Activated CD4-positive, alpha-beta T cell treated with anti-CD3 and anti-CD28 coated beads, Interleukin-2, amount 50 U/mL, for 16 hours (primary cell): ENCODE data around the gene POLD3.
A peak's percentile ranks its signal among the peaks of the same experiment; 100 is the strongest.
"Not testable (repeated sequence)": the region's sequence is repeated elsewhere in the genome, so short reads cannot be mapped to it uniquely, and the experiment has no call there.

Source experiments
- DNase-seq: peaks from one replicate; pipeline ENCODE4 v3.0.0-alpha.2; 2020

The POLD3 gene

DNA sequence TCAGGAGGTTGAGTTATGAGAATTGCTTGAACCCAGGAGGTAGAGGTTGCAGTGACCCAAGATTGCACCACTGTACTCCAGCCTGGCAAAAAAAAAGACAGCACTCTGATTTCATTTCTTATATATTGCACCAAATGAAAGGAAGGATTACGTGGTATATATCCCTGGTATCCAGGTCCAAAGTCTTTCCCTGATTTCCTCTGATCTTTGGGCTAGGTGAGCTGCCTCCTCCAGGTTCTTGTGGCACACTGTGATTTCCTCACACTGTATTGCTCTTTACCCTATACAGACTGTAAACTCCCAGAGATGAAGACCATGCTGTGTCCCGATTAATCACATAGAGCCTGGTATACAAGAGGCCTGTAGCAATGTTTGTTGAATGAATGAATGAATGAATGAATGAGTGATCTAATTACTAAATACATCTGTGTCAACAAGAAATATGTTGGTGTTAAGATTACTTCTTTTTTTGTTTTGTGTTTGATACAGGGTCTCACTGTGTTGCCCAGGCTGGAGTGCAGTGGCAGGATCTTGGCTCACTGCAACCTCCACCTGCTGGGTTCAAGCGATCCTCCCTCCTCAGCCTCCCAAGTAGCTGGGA is 9.3 kb upstream of the POLD3 start:
- DNase-seq = no peak

DNA sequence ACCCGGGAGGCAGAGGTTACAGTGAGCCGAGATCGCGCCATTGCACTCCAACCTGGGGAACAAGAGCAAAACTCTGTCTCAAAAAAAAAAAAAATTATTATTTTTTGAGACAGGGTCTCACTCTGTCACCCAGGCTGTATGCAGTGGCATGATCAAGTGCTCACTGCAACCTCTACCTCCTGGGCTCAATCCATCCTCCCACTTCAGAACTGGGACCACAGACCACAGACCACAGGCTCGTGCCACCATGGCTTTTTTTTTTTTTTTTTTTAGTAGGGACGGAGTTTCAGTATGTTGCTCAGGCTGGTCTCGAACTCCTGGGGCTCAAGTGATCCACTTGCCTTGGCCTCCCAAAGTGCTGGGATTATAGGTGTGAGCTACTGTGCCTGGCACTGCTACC is 1.9 kb upstream of the POLD3 start:
- not testable (repeated sequence) for DNase-seq

DNA sequence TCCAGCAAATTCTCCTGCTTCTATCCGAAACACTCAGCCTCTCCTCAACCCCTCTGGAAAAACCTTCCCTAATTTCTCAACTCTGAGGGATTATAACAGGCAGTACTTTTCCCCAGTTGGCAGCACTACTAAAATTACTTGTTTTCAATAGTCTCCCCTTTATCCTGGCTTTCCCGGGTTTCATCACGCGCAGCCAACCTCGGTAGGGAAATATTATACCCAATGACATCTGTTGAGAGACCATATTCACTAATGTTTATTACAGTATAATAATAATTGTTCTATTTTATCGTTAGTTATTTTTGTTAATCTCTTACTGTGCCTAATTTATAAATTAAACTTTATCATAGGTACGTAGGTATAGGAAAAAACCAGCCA is 330 bp upstream of the POLD3 start:
- no peak for DNase-seq

DNA sequence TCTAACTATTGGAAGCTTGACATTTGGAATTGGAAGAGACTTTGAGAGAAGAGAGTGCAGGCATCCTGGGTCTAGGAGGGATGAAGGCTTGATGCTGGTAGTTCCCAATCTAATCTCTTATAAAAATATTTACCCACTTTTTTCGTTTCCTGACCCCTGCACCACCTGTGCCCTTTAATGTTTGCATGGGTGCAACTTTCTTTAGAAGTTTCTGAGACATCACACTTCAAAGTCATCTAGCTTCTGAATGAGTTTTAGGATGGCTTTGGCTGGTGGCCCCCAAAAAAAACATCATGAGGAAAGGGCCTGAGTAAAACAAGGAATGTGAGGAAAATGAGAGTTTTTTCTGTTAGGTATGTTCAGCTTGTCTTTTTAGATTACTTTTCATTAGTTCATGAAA is 1.1 kb downstream of the POLD3 start:
- DNase-seq = no peak

DNA sequence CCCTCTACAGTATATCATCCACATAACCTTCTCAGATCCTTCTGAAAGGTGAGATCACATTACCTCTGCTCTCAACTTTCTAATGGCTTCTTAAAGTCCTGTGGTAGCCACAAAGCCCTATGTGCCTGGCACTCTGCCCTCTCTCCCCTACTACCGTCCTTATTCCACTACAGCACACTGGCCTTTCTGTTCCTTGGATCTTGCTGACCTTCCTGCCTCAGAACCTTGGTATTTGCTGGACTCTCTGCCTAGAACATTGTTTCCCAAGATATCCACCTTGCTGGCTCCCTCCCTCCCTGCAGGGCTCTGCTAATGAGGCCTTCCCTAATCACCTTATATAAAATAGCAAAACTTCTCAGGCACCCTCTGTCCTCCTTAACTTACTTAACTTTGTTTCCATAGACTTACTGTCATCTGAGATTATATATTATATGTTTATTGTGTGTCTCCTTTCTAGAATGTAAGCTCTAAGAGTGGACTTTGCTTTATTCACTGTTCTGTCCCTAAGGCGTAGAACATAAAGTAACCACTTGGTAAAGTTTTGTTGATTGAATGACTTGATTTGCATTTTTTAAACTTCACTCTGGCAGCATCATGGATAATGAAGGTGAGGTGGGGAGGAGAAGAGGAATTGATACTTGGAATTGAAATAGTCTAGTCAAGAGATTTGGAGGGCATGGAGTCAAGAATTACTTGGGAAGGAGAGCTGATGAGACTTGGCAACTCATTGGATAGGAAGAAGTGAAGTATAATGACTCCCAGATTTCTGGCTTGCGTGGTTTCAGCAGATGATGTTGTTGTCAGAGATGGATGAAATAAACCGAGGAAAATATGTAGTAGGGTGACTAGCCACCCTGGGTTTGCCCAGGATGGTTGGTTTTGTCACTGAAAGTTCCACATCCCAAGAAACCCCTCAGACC is 10.5 kb downstream of the POLD3 start:
- DNase-seq = no peak

DNA sequence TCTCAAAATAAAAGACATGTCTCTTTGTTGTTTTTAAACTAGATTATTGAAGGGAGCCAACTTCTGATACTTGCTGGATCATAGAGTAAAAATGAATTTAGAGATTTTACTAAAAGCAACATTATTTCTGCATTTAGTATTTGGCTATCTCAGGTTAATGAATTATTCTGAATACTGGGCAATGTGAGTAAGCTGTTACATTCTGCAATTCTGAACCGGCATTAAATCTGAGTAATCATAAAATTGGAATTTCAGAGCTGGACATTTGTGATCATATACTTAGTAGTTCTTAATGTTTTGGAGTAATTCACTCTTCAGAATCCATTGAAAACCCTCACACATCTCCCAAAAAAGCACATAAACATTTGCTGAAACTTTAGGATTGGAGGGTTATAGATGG is 11.5 kb downstream of the POLD3 start:
- no peak for DNase-seq

DNA sequence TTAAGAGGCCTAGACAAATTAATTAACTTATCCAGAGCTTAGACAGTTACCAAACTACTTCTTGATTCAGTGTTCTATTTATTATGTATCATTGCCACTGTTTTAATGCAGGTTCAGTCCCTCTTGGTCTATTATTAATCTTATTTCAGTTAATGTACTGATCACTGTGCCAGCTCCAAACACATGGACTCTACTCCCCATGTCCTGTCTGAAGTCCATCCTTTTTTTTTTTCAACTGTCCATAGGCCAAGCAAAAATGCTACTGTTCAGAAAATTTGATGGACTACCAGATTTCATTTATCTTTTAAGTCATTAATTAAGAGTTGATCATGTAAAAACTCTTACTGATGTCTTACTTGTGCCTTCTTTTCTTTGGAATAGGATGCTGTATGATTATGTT is 11.9 kb downstream of the POLD3 start:
- no peak for DNase-seq

DNA sequence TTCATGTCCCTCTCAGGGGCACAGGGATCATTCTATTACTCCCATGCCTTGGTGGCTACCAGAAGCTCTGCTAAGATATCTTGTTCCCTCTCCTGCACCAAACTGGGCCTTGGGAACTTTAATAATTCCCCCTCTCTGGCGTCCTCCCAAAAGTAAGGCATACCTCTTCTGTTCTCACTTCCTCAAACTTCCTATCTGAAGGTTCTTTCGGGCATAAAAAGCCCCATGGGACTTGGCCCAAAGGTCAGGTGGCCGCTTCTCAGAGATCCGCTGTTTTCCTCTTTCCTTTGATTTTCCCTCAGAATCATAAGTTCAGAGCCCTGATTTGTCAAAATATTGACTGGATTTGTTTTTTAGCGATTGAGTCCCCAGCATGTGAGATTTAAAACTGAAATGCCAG is 13.0 kb downstream of the POLD3 start:
- DNase-seq = no peak

DNA sequence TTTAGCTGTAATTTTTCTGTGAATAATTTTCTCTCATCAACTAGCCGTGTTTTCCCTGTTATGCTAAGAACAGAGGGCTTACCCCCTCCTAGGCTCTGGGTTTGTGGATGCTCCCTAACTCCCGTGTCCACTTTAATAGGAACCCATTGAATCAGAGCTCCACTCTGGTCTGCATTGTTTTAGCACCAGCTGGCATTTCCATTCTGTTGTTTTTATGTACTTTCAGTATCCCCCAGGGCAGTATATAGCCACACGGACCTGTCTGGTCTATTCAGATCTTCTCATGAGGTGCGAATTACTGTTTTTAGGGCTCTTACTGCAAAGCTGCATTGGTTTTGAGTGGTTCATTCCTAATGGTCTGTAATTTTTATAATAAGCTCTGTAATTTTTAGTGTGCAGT is 16.0 kb downstream of the POLD3 start:
- no peak for DNase-seq

DNA sequence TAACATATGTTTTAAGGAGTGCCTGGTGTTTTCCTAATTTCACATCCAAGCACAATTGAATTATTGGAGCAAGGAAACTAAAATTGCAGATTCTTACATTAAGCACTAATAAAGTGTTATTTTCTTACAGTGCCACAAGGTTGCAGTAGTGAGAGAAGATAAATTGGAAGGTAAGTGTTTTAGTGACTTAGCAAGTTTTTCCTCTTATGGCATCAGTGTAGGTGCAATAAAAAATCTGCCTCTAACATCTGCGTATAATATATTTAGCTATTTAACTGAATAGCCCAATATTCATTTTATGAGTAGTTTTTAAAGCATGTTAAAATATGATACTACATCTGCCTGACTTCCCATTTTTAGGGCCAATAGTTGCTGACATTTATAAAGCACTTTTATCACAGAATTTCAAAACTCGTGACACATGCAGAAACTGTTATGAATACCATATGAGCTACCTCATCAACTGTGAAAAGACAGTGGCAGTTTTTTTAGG is 19.0 kb downstream of the POLD3 start:
- DNase-seq = no peak

DNA sequence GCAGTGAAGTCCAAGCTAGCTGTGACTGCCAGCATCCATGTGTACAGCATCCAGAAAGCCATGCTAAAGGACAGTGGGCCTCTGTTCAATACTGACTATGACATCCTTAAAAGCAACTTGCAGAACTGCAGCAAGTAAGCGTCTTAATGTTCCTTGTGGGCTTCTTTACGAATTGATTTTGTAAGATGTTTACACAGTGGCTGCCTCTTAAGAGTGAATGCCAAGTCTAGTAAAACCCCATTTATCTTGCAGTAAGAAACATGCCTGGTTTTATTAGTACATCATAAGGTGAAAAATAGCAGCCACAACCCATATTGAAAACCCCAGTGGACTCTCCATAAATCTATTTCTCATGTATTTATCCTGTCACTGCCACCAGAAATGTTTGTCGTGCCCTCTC is 20.5 kb downstream of the POLD3 start:
- no peak for DNase-seq

DNA sequence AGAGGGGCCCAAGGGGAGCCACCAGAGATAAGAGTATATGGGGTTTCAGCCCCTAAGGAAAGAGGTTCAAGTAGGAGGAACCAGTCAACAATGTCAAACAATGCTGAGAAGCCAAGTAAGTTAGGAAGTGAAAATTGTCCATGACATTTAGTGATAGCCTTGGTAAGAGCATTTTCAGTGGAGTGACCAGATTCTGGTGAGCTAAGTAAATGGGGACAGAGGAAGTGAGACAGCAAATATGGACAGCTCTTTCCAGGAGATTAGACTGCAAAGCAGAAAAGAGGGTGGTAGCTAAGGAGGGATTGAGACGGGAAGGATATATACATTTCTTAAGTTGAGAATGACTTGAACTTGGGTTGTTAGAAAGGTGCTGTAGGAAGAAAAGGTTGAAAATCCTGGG is 22.9 kb downstream of the POLD3 start:
- no peak for DNase-seq

DNA sequence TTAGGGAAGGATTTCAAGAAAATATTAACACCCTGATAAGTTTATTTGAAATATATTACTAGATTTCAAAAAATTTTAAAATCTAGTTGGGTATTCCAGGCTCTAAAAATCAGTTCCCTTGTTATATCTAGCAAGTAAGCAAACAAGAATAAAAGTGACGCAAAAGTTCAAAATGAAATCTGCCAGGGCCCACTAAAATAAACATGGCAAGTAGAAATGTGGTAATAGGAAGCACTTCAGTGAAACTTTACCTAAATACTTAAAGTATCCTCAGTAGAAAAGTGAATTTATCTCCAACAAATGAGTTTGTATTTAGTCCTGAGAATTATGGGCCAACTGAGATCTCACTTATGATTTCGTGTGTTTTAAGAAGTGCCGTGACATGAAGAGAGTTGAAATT is 23.6 kb downstream of the POLD3 start:
- DNase-seq = no peak

DNA sequence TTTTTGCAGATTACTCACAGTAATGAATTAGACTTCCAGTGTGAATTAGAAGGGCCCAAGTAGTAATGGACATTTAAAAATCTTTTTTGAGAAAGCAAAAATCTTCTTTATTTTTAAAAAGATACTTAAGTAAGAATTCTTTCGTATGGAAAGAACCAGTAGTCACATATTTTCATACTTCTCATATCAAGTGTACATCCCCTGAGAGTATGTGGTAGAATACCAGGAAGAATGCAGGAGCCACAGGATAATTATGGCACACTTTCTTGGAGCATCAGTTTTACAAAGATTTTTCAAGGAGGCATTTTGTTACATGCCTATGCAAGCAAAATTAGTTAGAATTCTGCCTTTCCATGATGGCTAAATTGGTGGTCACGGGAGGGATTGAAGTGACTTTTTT is 28.1 kb downstream of the POLD3 start:
- no peak for DNase-seq

DNA sequence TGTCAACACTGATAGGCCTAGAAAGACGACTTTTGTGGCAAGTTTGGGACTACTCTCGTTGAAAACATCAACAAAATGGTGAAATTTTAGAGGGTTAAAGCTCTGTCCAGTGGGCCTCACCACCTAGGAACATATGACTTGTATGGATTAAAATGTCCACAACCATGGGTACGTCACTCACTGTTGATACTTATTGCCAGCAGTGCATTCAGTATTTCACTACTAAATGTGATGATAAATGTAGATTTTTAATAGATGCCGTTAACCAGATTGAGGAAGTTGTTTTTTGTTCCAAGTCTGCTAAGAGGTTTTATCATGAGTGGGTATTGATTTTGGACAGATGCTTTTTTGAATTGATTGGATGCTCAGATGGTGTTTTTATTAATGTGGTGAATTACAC is 33.7 kb downstream of the POLD3 start:
- DNase-seq = no peak

DNA sequence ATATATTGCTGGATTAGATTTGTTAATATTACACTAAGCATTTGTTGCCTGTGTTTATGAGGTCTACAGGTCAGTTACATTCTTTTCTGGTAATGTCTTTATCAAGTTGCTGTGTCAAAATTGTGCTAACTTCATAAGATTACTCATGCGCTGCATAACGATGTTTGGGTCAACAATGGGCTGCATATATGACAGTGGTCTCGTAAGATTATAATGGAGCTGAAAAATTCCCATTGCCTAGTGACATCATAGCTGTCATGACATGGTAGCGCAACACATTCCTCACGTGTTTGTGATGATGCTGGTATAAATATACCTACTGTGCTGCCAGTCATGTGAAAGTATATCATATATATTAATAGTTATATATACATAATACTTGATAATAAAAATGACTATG is 34.2 kb downstream of the POLD3 start:
- no peak for DNase-seq

DNA sequence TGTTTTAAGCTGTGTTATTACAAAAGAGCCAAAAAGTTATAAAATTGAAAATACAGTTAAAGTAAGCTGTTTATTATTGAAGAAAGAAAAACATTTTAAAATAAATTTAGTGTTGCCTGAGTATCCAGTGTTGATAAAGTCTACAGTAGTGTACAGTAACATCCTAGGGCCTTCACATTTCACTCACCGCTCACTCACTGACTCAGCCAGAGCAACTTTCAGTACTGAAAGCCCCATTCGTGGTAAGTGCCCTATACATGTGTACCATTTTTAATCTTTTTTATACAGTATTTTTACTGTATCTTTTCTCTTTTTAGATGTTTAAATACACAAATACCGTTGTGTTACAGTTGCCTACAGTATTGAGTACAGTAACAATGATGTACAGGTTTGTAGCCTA is 35.0 kb downstream of the POLD3 start:
- peak; percentile 12 for DNase-seq

DNA sequence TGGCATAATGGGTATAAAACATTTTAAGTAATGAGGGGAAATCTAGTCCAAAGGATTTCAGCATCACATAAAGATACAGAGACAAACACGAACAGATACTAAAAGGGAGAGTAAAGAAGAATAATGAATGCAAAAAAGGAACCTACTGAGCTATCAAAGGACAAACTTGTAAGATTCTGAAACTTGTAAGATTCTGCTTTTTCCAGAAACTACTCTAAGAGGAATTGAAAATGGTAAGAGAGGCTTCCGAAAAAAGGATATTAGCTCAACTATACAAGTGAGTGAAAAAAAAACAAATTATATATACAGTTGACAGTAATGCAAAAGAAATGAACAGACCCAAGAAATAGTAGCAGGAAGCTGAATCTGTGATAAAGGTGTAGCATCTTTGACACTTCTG is 37.7 kb downstream of the POLD3 start:
- no peak for DNase-seq

DNA sequence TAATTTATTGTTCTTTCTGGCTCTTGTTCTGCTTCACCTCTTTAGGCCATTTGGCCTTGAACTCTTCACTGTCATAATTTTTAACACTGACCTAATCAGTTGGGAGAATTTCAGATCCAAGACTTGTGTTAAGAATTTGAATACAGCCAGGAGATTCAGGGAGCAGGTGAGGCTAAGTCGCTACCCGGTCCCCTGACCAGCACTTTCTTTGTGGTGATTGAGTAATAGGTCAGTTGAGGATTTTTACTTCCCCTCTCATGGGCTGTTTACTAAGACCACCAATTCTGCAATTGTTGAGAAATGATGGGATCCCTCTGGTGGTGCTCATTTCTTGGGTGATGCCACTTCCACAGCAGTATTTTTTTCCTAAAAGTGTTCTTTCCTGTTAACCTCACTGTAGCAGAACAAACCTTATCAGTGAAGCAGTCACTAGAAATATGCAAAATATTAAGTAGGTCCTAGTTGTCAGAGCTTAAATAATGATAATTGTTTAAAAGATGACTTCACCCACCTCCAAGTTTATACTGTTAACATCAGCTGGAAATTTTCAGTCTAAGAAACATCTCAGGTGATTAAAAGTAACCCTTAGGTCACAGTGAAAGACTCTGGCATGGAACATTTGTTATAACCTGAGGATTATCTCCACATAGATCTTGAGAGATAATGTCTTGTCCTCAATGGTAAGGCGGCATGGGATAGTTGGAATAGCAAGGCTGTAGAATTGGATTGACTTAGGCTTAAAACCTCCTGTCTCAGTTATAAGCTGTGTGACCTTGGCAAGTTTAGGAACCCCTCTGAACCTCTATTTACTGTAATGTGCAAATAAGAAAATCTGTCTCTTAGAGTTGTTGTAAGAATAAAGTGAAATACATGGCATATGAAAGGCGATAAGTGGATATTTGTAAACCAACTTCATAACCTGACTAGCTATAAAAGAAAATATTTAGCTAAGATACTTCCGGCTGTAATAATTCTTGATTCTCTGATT is 41.3 kb downstream of the POLD3 start:
- no peak for DNase-seq

DNA sequence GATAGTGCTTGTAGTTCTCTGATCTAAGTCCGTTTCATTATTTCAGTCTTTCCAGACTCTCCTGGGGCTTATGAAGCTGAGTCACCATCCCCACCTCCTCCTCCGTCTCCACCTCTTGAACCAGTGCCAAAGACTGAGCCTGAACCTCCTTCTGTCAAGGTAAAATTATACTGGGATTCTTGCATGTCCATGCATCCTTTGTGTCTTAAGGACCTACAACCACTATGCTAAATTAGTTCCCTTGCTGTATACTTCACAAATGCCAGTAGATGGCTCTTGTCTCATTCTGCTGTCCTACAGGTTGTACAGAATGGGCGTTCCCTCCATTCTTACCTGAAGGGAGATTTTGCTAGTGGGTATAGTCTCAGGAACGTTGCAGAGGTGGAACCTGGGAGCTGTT is 42.2 kb downstream of the POLD3 start:
- DNase-seq = no peak

DNA sequence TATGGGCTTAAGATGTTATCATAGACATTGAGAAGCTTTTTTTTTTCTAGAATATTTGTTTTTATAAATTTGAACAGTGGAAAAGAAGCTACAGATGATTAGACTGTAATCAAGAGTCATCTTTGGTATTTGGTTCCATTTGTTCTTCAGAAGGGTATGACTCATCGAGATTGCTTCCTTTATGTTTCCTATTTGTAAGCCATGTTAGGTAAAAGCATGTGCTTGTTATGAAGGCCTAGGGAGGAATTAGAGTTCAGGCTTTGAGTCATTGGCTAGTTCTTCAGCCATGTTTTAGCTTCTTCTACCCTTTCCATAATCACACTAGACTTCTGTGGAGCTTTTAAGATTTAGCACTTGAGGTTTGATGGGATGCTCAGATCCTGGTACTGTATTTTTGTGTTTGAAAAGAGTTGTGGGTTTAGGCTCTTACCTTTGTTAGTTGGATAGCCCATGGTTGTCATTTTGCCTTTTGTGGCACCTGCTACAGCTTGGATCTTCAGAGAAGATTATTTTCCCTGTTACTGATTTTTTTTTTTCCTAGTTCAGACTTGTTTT is 44.3 kb downstream of the POLD3 start:
- peak; percentile 47 for DNase-seq

DNA sequence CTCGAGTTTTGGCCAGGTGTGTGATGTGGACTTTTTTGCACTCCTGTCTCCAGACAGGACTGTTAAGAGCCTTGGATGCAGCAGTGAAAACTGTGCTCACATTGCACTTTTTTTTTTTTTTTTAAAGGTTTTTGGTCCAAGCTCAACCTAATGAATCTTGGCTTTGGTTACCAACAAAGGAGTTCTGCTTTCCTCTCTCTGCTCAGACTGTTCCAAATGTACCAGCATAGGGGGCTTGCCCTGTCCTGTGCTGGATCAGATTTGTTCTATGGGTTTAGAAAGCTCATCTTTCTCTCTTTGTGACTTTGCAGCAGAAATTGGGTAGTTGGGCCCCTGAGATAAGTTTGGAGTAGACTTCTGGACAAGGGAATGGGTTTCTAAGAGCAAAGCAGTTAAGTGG is 45.3 kb downstream of the POLD3 start:
- no peak for DNase-seq

DNA sequence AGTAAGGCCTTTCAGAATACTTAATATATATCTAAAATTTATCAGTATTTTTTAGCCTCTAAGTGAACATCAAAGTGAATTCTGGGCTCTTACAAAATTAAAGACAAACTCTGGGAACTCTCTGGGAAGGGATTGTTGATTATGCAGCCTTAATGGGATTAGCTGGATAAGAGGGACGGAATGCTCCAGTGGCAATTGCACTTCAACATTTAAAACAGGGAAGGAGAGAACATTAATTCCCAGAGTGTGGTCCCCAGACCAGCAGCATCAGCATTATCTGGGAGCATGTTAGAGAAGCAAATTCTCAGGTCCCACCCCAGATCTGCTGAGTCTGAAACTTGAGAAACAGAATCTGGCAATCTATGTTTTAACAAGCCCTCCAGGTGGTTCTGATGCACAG is 46.5 kb downstream of the POLD3 start:
- DNase-seq = no peak
